ENCODE results near the gene SERINC1. TPM values are rescaled to one million over a fixed set of nuclear protein-coding genes. Genes with fewer than 3 reads are reported as not detected.

The SERINC1 gene
- total RNA-seq, 1 donor from 2014 or later: 91.1 TPM

DNA sequence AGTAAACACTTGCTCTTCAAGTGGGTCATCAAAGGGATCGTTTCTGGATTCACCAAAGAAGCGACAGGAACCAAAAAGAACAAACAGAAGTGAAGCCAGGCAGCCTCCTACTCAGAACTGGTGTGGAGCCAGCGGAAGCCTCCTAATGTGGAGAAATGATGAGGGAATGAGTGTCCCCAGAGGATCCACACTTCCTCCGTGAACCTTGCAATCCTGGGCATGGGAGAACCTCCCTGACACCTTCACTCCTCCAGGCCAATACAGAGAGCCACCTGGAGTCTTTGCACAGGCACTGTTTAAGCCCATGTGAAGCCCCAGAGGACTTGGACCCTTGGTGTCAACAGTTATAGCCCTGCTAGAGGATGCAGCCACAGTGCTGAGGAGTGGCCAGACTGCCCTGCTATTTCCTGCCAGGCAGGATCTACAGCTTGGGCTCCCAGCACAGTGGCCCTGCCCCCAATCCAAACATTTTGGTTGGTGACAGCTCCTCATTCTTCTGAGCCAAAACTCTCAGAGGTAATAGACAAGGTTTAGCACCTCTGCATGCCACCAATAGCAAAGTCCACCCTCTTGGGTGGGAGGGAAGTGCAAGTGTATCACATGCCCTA, 23.2 kb upstream of the SERINC1 start:
- H3K36me3 Mint-ChIP-seq (ENCODE audit: insufficient read depth): peaks cover 71% of the 10 kb centered on the region
- no peaks in the 10 kb centered on the region for H3K4me1 Mint-ChIP-seq (ENCODE audit: low read depth)
- H3K4me3 Mint-ChIP-seq (ENCODE audit: low read depth): no peak overlapping the region
- no peak for DNase-seq (ENCODE audit: low spot score, unreplicated experiment)
- no peak overlapping the region for H3K27ac Mint-ChIP-seq
- H3K9me3 Mint-ChIP-seq (ENCODE audit: low read depth): peaks cover 55% of the 10 kb centered on the region
- TF ChIP-seq, protein P1, sequence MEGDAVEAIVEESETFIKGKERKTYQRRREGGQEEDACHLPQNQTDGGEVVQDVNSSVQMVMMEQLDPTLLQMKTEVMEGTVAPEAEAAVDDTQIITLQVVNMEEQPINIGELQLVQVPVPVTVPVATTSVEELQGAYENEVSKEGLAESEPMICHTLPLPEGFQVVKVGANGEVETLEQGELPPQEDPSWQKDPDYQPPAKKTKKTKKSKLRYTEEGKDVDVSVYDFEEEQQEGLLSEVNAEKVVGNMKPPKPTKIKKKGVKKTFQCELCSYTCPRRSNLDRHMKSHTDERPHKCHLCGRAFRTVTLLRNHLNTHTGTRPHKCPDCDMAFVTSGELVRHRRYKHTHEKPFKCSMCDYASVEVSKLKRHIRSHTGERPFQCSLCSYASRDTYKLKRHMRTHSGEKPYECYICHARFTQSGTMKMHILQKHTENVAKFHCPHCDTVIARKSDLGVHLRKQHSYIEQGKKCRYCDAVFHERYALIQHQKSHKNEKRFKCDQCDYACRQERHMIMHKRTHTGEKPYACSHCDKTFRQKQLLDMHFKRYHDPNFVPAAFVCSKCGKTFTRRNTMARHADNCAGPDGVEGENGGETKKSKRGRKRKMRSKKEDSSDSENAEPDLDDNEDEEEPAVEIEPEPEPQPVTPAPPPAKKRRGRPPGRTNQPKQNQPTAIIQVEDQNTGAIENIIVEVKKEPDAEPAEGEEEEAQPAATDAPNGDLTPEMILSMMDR (IDR thresholded peaks at IDR 0.05; ENCODE audit: unreplicated experiment): no peak
- no peaks in the 10 kb centered on the region for H3K27me3 Mint-ChIP-seq

DNA sequence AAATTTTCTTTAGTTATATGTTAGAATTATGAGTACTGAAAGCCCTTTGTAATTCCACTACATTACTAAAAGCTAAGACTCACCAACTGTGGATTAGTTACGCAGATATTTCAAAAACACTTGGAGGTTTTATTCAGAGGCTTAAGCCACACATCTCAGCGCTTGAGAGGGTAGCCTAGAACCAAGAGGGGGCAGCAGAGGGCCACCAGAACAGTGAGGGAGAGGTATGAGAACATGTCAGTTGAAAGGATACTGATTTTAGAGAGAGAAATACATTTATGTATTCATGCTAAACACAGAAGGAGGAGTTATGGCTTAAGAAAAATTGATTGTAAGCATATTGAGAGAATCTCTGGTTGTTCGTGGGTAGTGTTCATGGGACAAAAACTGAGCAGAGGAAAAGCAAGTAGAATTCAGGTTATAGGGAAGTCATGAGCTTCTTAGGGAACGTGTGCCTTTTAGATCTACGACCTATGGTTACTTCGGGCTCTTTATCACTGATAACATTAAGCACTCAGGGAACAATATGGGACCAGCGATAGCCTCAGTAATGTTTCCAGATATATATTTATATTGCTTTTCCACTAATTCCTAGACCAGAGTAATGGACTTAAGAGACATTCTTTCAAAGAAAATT, 20.4 kb upstream of the SERINC1 start:
- Mint-ChIP-seq H3K4me3 (ENCODE audit: low read depth) (no peak overlapping the region), H3K4me1 (ENCODE audit: low read depth) (no peaks in the 10 kb centered on the region), H3K9me3 (ENCODE audit: low read depth) (peaks cover 30% of the 10 kb centered on the region), H3K27me3 (no peaks in the 10 kb centered on the region), H3K36me3 (ENCODE audit: insufficient read depth) (peaks cover 59% of the 10 kb centered on the region), H3K27ac (no peak overlapping the region)
- no peak for DNase-seq (ENCODE audit: low spot score, unreplicated experiment)
- TF ChIP-seq, protein P1 (IDR thresholded peaks at IDR 0.05; ENCODE audit: unreplicated experiment): peak; percentile 59

DNA sequence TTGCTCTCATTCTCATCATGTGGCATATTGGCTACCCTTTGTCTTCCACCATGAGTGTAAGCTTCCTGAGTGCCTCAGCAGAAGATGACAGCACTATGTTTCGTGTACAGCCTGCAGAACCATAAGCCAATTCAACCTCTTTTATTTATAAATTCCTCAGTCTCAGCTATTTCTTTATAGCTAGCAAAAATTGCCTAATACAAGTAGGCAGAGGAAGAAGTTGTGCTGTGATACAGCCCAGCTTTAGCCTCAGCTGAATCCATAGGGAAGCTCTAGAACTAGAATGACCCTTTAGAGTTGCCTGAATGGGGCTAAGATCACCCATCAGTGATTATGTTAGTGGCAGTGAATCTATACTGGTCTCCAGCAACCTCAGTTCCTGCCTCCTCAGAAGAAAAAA, 19.0 kb upstream of the SERINC1 start:
- TF ChIP-seq, protein P1 (IDR thresholded peaks at IDR 0.05; ENCODE audit: unreplicated experiment): no peak
- DNase-seq (ENCODE audit: low spot score, unreplicated experiment): no peak
- H3K36me3 Mint-ChIP-seq (ENCODE audit: insufficient read depth): peaks cover 46% of the 10 kb centered on the region
- peaks cover 3% of the 10 kb centered on the region for H3K4me1 Mint-ChIP-seq (ENCODE audit: low read depth)
- peaks cover 20% of the 10 kb centered on the region for H3K9me3 Mint-ChIP-seq (ENCODE audit: low read depth)
- H3K27ac Mint-ChIP-seq: peak overlapping the region; percentile 54
- H3K27me3 Mint-ChIP-seq: no peaks in the 10 kb centered on the region
- no peak overlapping the region for H3K4me3 Mint-ChIP-seq (ENCODE audit: low read depth)

- TF ChIP-seq, protein P1 (IDR thresholded peaks at IDR 0.05; ENCODE audit: unreplicated experiment): no peak
Measured at GRCh38 chr6:122484760-122485159, 13.2 kb upstream of the SERINC1 start.

GRCh38 chr6:122482750-122483080, 11.1 kb upstream of the SERINC1 start:
- DNase-seq (ENCODE audit: low spot score, unreplicated experiment): no peak
- H3K36me3 Mint-ChIP-seq (ENCODE audit: insufficient read depth): no peaks in the 10 kb centered on the region
- peak overlapping the region; percentile 96 for H3K27ac Mint-ChIP-seq

More at GRCh38 chr6:122484760-122485159, 13.2 kb upstream of the SERINC1 start:
- H3K27me3 Mint-ChIP-seq: no peaks in the 10 kb centered on the region
- H3K4me3 Mint-ChIP-seq (ENCODE audit: low read depth): peak overlapping the region; percentile 48
- H3K36me3 Mint-ChIP-seq (ENCODE audit: insufficient read depth): peaks cover 9% of the 10 kb centered on the region
- no peak for DNase-seq (ENCODE audit: low spot score, unreplicated experiment)
- H3K27ac Mint-ChIP-seq: peak overlapping the region; percentile 34
- H3K4me1 Mint-ChIP-seq (ENCODE audit: low read depth): peaks cover 20% of the 10 kb centered on the region
- H3K9me3 Mint-ChIP-seq (ENCODE audit: low read depth): no peaks in the 10 kb centered on the region

More at GRCh38 chr6:122482750-122483080, 11.1 kb upstream of the SERINC1 start:
- TF ChIP-seq, protein P1 (IDR thresholded peaks at IDR 0.05; ENCODE audit: unreplicated experiment): no peak
- Mint-ChIP-seq H3K27me3 (no peaks in the 10 kb centered on the region), H3K4me1 (ENCODE audit: low read depth) (peaks cover 20% of the 10 kb centered on the region), H3K4me3 (ENCODE audit: low read depth) (peak overlapping the region; percentile 93), H3K9me3 (ENCODE audit: low read depth) (no peaks in the 10 kb centered on the region)

Measured in progenitor cell of endocrine pancreas (in vitro differentiated cells).